Hematopoietic multipotent progenitor cell treated with erythropoietin and hydrocortisone succinate and interleukin-3 and kit ligand, for 17 days (in vitro differentiated cells): ENCODE results near the gene TECPR1.

Source experiments
- DNase-seq: peaks from one replicate; pipeline ENCODE4 v3.0.0-alpha.2; 2015; ENCODE audit warnings: low spot score

TECPR1 gene

GRCh38 chr7:98210513-98211220, 41.4 kb downstream of the TECPR1 start:
- DNase-seq, result no peak

GRCh38 chr7:98209166-98209920, 42.7 kb downstream of the TECPR1 start:
- DNase-seq, result no peak

- DNase-seq, result no peak
These were observed 45.3 kb downstream of the TECPR1 start for GRCh38 chr7:98206451-98207330.

- DNase-seq, result no peak
These were observed 46.7 kb downstream of the TECPR1 start for GRCh38 chr7:98205162-98205845.

- no peak for DNase-seq
These were observed 47.4 kb downstream of the TECPR1 start for GRCh38 chr7:98204670-98205069.

- DNase-seq, result no peak
These were observed 47.9 kb downstream of the TECPR1 start for GRCh38 chr7:98203964-98204605.

- no peak for DNase-seq
These were observed 48.6 kb downstream of the TECPR1 start for GRCh38 chr7:98203261-98203963.

- no peak for DNase-seq
These were observed 49.5 kb downstream of the TECPR1 start for GRCh38 chr7:98202367-98203195.

- DNase-seq, result no peak
These were observed 51.7 kb downstream of the TECPR1 start for GRCh38 chr7:98200364-98200763.

- no peak for DNase-seq
These were observed 52.9 kb downstream of the TECPR1 start for GRCh38 chr7:98199131-98199530.

GRCh38 chr7:98196706-98197605, 55.1 kb downstream of the TECPR1 start:
- no peak for DNase-seq

- no peak for DNase-seq
These were observed 57.2 kb downstream of the TECPR1 start for GRCh38 chr7:98194672-98195457.

GRCh38 chr7:98194186-98194585, 57.8 kb downstream of the TECPR1 start:
- DNase-seq, result no peak

- no peak for DNase-seq
These were observed 58.4 kb downstream of the TECPR1 start for GRCh38 chr7:98193474-98194180.

GRCh38 chr7:98192781-98193457, 59.1 kb downstream of the TECPR1 start:
- no peak for DNase-seq

GRCh38 chr7:98191668-98192431, 60.2 kb downstream of the TECPR1 start:
- DNase-seq, result no peak
